ENCODE results near the gene PTHLH. TPM values are rescaled to one million over a fixed set of nuclear protein-coding genes. Genes with fewer than 3 reads are reported as not detected.

The PTHLH gene
- total and polyA plus RNA-seq, 2 donors (not counting 1 experiment from before 2014, with no cell fraction given), result not detected

- Mint-ChIP-seq H3K4me3 (no peak overlapping the region), H3K27ac (no peak overlapping the region), H3K4me1 (no peaks in the 10 kb centered on the region), H3K27me3 (peaks cover 14% of the 10 kb centered on the region), H3K9me3 (ENCODE audit: insufficient read depth) (no peaks in the 10 kb centered on the region)
- no CpG with 5 or more reads among the region's 4 CpGs for WGBS (ENCODE audit: insufficient coverage)
- CTCF ChIA-PET, result no interaction called here
- H3K4me3 ChIP-seq (ENCODE audit: control extremely low read depth in 1 of 5, extremely low read depth in 1 of 5, insufficient read depth in 1 of 5, low read depth in 2 of 5, low read length in 4 of 5), result no peak overlapping the region
- no peak overlapping the region for H3K27ac ChIP-seq (ENCODE audit: low read length in 2 of 2)
- no peaks in the 10 kb centered on the region for H3K79me2 ChIP-seq (ENCODE audit: control insufficient read depth, insufficient read depth, low read length)
- H3K9ac ChIP-seq (ENCODE audit: low read length), result no peak overlapping the region
- H3K9me3 ChIP-seq (ENCODE audit: control extremely low read depth in 1 of 3, control insufficient read depth in 2 of 3, insufficient read depth in 1 of 3, low read length in 2 of 3), result no peaks in the 10 kb centered on the region
- no peak overlapping the region for H2AFZ ChIP-seq (ENCODE audit: insufficient read depth, low read depth, low read length, poor library complexity, severe bottlenecking)
- H4K20me1 ChIP-seq (ENCODE audit: control insufficient read depth, insufficient read depth, low read length, poor library complexity, severe bottlenecking), result no peaks in the 10 kb centered on the region
- DNase-seq, result no peak
- H3K4me2 ChIP-seq (replicated peaks; ENCODE audit: low read depth, low read length, poor library complexity, severe bottlenecking), result no peak overlapping the region
- intact Hi-C loops (cut with micrococcal nuclease), result no loop called here
- no peak for ATAC-seq (ENCODE audit: low read depth)
- no peaks in the 10 kb centered on the region for H3K36me3 ChIP-seq (replicated peaks in 1 of 2; ENCODE audit: control extremely low read depth in 1 of 2, control insufficient read depth in 1 of 2, extremely low read depth in 1 of 2, insufficient read depth in 2 of 2, low read length in 1 of 2)
- no peaks in the 10 kb centered on the region for H3K4me1 ChIP-seq (ENCODE audit: control insufficient read depth in 2 of 2, insufficient read depth in 2 of 2, low read length in 2 of 2)
- POLR2A ChIA-PET, result no interaction called here
- no peak for TF ChIP-seq CTCF (IDR thresholded peaks at IDR 0.05)
- H3K27me3 ChIP-seq (replicated peaks in 1 of 4; ENCODE audit: control extremely low read depth in 1 of 4, control insufficient read depth in 3 of 4, insufficient read depth in 4 of 4, low read length in 3 of 4), result peaks cover 0 to 3% (median 0%) of the 10 kb centered on the region in 4 experiments
Observed at GRCh38 chr12:27953348-27953747, 19.2 kb downstream of the PTHLH start.

- H2AFZ ChIP-seq (ENCODE audit: insufficient read depth, low read depth, low read length, poor library complexity, severe bottlenecking), result no peak overlapping the region
- POLR2A ChIA-PET, result no interaction called here
- no peaks in the 10 kb centered on the region for H3K4me1 ChIP-seq (ENCODE audit: control insufficient read depth in 2 of 2, insufficient read depth in 2 of 2, low read length in 2 of 2)
- Mint-ChIP-seq H3K9me3 (ENCODE audit: insufficient read depth) (no peaks in the 10 kb centered on the region), H3K27me3 (peaks cover 17% of the 10 kb centered on the region), H3K27ac (no peak overlapping the region), H3K4me1 (no peaks in the 10 kb centered on the region), H3K4me3 (no peak overlapping the region)
- H4K20me1 ChIP-seq (ENCODE audit: control insufficient read depth, insufficient read depth, low read length, poor library complexity, severe bottlenecking), result no peaks in the 10 kb centered on the region
- intact Hi-C loops (cut with micrococcal nuclease), result no loop called here
- H3K36me3 ChIP-seq (replicated peaks in 1 of 2; ENCODE audit: control extremely low read depth in 1 of 2, control insufficient read depth in 1 of 2, extremely low read depth in 1 of 2, insufficient read depth in 2 of 2, low read length in 1 of 2), result no peaks in the 10 kb centered on the region
- WGBS (ENCODE audit: insufficient coverage), result 81% methylated on average over 2 of the region's 5 CpGs
- CTCF ChIA-PET, result no interaction called here
- no peak for DNase-seq
- H3K27me3 ChIP-seq (replicated peaks in 1 of 4; ENCODE audit: control extremely low read depth in 1 of 4, control insufficient read depth in 3 of 4, insufficient read depth in 4 of 4, low read length in 3 of 4), result peaks cover 0 to under 1% (median 0%) of the 10 kb centered on the region in 4 experiments
- H3K27ac ChIP-seq (ENCODE audit: low read length in 2 of 2), result no peak overlapping the region
- H3K4me2 ChIP-seq (replicated peaks; ENCODE audit: low read depth, low read length, poor library complexity, severe bottlenecking), result no peak overlapping the region
- no peak overlapping the region for H3K4me3 ChIP-seq (ENCODE audit: control extremely low read depth in 1 of 5, extremely low read depth in 1 of 5, insufficient read depth in 1 of 5, low read depth in 2 of 5, low read length in 4 of 5)
- no peak overlapping the region for H3K9ac ChIP-seq (ENCODE audit: low read length)
- no peak for ATAC-seq (ENCODE audit: low read depth)
- no peak for TF ChIP-seq CTCF (IDR thresholded peaks at IDR 0.05)
- no peak for TF ChIP-seq EZH2 (IDR thresholded peaks at IDR 0.05; ENCODE audit: borderline replicate concordance, insufficient read depth, low read depth, low read length, poor library complexity, severe bottlenecking)
- no peaks in the 10 kb centered on the region for H3K79me2 ChIP-seq (ENCODE audit: control insufficient read depth, insufficient read depth, low read length)
- no peaks in the 10 kb centered on the region for H3K9me3 ChIP-seq (ENCODE audit: control extremely low read depth in 1 of 3, control insufficient read depth in 2 of 3, insufficient read depth in 1 of 3, low read length in 2 of 3)
Observed at GRCh38 chr12:27952510-27952909, 20.0 kb downstream of the PTHLH start.

All from B cell (primary cell).